Keratinocyte (primary cell): ENCODE data around the gene PTBP3.

ENCODE experiments used
- EZH2 ChIP-seq: IDR thresholded peaks from one replicate; pipeline ENCODE4 v1.6.1; 2012; ENCODE audit warnings: inconsistent platforms, mild to moderate bottlenecking, low read length, moderate library complexity
- TF ChIP-seq, protein P1 (sequence below), 3 experiments: IDR thresholded peaks in 1 of 3; conservative IDR thresholded peaks in 1 of 3; optimal IDR thresholded peaks in 1 of 3; 2 replicates in 2 of 3; 3 replicates in 1 of 3; pipeline versions ENCODE3 to v1.5.1; 2011; ENCODE audit warnings: low read length in 3 of 3, mild to moderate bottlenecking in 3 of 3, moderate library complexity in 2 of 3, control low read depth in 1 of 3, inconsistent platforms in 1 of 3; ENCODE audit not compliant: insufficient read depth in 2 of 3; ENCODE audit errors: extremely low read depth in 1 of 3

DNA sequence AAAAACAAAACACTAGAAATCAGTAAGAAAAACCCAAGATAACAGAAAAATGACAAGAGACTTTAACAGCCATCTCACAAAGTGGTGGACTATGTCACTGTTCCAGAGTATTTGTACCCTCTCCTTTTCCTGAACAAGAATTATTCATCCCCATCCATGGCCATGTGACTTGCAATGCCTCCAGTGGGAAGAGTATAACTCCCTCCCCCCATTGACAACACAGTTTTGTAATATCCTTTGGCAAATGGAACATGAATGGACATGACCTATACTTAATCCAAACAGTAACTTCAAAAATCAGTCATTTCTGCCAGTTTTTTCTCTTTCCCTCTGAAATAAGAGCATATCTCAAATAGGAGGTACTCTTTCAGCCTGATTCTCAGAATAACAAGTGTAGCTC, 33.9 kb downstream of the PTBP3 start:
- TF ChIP-seq, protein P1, sequence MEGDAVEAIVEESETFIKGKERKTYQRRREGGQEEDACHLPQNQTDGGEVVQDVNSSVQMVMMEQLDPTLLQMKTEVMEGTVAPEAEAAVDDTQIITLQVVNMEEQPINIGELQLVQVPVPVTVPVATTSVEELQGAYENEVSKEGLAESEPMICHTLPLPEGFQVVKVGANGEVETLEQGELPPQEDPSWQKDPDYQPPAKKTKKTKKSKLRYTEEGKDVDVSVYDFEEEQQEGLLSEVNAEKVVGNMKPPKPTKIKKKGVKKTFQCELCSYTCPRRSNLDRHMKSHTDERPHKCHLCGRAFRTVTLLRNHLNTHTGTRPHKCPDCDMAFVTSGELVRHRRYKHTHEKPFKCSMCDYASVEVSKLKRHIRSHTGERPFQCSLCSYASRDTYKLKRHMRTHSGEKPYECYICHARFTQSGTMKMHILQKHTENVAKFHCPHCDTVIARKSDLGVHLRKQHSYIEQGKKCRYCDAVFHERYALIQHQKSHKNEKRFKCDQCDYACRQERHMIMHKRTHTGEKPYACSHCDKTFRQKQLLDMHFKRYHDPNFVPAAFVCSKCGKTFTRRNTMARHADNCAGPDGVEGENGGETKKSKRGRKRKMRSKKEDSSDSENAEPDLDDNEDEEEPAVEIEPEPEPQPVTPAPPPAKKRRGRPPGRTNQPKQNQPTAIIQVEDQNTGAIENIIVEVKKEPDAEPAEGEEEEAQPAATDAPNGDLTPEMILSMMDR (optimal IDR thresholded peaks at IDR 0.05 in 1 of 3, IDR thresholded peaks at IDR 0.05 in 1 of 3, conservative IDR thresholded peaks at IDR 0.05 in 1 of 3; ENCODE audit: extremely low read depth in 1 of 3, insufficient read depth in 2 of 3, low read length in 3 of 3), result no peak
- no peak for TF ChIP-seq EZH2
